Sigmoid colon (tissue), 7 donors: Measurements from ENCODE around the gene G6PC1. TPM values are rescaled to one million over a fixed set of nuclear protein-coding genes. Genes with fewer than 3 reads are reported as not detected.
"Not testable (repeated sequence)": the region's sequence is repeated elsewhere in the genome, so short reads cannot be mapped to it uniquely, and the experiment has no call there.

ENCODE experiments used
- DNase-seq: peaks from one replicate; pipeline ENCODE4 v3.0.0-alpha.2; 2019
- H3K27ac ChIP-seq, 4 donors: fragments of 200-600 bp; sonication (generic); one replicate each; pipeline ENCODE4 v1.5.1; 2016 to 2019; ENCODE audit warnings: mild to moderate bottlenecking in 1 of 4
- H3K27me3 ChIP-seq, 3 donors: fragments of 200-600 bp; sonication (generic); one replicate each; pipeline ENCODE4 v1.5.1; 2019; ENCODE audit warnings: mild to moderate bottlenecking in 1 of 3
- H3K36me3 ChIP-seq, 4 donors: fragments of 200-600 bp; sonication (generic); one replicate each; pipeline ENCODE4 v1.5.1; 2016 to 2019
- H3K4me1 ChIP-seq, 4 donors: fragments of 200-600 bp; sonication (generic); one replicate each; pipeline ENCODE4 v1.5.1; 2017 to 2019
- H3K4me3 ChIP-seq, 4 donors: fragments of 200-600 bp; sonication (generic); one replicate each; pipeline ENCODE4 v1.5.1; 2017 to 2019; ENCODE audit warnings: mild to moderate bottlenecking in 2 of 4, moderate library complexity in 1 of 4
- H3K9me3 ChIP-seq, 4 donors: fragments of 200-600 bp in 3 of 4; sonication (generic) in 3 of 4; one replicate each; pipeline versions ENCODE4 v1.5.1 to v1.6.1; 2013 to 2019
- EP300 ChIP-seq, 4 donors: sonication (generic); formaldehyde crosslinking; IDR thresholded peaks; one replicate each; pipeline ENCODE4 v1.6.1; 2017; ENCODE audit warnings: antibody characterized with exemption in 4 of 4
- POLR2A ChIP-seq, 2 donors: fragments of 450-650 bp; IDR thresholded peaks; one replicate each; pipeline ENCODE4 v1.6.1; 2016; ENCODE audit warnings: antibody characterized with exemption in 2 of 2, mild to moderate bottlenecking in 2 of 2, moderate library complexity in 2 of 2
- POLR2AphosphoS5 ChIP-seq, 4 donors: sonication (generic); formaldehyde crosslinking; IDR thresholded peaks; one replicate each; pipeline ENCODE4 v1.6.1; 2017; ENCODE audit warnings: antibody characterized with exemption in 4 of 4
- WGBS, 2 donors: extraction: QIAGEN DNeasy Blood & Tissue Kit; methylation state at CpG; one replicate each; pipeline ENCODE4 v1.1.7; 2013; 5-methylcytosine and 5-hydroxymethylcytosine counted together
- intact Hi-C: fragments of 100-400 bp; cut with DNase I; formaldehyde crosslinking; loops from one replicate; pipeline ENCODE4 v1.15.1; 2023
- polyA plus RNA-seq, 3 donors: library from polyadenylated mRNA; stranded (reverse); fragments of 200-250 nt; gene quantifications; one replicate each; pipeline ENCODE4 v1.2.3, GENCODE V29; 2013
- total RNA-seq, 4 donors: library from RNA; depleted of rRNA; stranded (reverse); fragments of >200 nt; gene quantifications; one replicate each; pipeline ENCODE4 v1.1.0, GENCODE V29; 2016
- TF ChIP-seq, protein P1 (sequence below), 4 experiments: fragments of 450-650 bp in 3 of 4; fragments of 200-600 bp in 1 of 4; IDR thresholded peaks; one replicate each; pipeline ENCODE4 v1.5.1; 2016 to 2019; ENCODE audit warnings: antibody characterized with exemption in 4 of 4, mild to moderate bottlenecking in 3 of 4, moderate library complexity in 2 of 4
- donor health status: healthy with polysubstance abuse.
- donor health status: Bipolar disorder and iron deficiency.
- donor health status: healthy.

G6PC1 gene
- total and polyA plus RNA-seq, 7 donors = 0.23 TPM; not detected in 6

DNA sequence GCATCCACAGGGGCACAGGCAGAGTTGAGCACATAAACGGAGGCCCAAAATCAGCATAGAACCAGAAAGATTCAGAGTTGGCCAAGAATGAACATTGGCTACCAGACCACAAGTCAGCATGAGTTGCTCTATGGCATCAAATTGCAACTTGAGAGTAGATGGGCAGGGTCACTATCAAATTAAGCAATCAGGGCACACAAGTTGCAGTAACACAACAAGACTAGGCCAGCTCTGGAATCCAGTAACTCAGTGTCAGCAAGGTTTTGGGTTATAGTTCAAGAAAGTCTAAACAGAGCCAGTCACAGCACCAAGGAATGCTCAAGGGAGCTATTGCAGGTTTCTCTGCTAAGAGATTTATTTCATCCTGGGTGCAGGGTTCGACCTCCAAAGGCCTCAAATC is 12.9 kb downstream of the G6PC1 start:
- intact Hi-C loops = no loop called here
- Histone ChIP-seq H3K27me3 (no peaks in the 10 kb centered on the region), H3K36me3 (no peaks in the 10 kb centered on the region), H3K9me3 (no peaks in the 10 kb centered on the region), H3K4me3 (no peak overlapping the region), H3K4me1 (no peaks in the 10 kb centered on the region), H3K27ac (no peak overlapping the region)
- TF ChIP-seq POLR2AphosphoS5 (IDR thresholded peaks at IDR 0.05) = no peak
- TF ChIP-seq EP300 (IDR thresholded peaks at IDR 0.05) = no peak
- no peak for TF ChIP-seq POLR2A (IDR thresholded peaks at IDR 0.05)
- TF ChIP-seq, protein P1, sequence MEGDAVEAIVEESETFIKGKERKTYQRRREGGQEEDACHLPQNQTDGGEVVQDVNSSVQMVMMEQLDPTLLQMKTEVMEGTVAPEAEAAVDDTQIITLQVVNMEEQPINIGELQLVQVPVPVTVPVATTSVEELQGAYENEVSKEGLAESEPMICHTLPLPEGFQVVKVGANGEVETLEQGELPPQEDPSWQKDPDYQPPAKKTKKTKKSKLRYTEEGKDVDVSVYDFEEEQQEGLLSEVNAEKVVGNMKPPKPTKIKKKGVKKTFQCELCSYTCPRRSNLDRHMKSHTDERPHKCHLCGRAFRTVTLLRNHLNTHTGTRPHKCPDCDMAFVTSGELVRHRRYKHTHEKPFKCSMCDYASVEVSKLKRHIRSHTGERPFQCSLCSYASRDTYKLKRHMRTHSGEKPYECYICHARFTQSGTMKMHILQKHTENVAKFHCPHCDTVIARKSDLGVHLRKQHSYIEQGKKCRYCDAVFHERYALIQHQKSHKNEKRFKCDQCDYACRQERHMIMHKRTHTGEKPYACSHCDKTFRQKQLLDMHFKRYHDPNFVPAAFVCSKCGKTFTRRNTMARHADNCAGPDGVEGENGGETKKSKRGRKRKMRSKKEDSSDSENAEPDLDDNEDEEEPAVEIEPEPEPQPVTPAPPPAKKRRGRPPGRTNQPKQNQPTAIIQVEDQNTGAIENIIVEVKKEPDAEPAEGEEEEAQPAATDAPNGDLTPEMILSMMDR (IDR thresholded peaks at IDR 0.05) = no peak
- WGBS, 2 donors = 26 to 65% methylated on average over 2 of the region's 2 CpGs
- no peak for DNase-seq

DNA sequence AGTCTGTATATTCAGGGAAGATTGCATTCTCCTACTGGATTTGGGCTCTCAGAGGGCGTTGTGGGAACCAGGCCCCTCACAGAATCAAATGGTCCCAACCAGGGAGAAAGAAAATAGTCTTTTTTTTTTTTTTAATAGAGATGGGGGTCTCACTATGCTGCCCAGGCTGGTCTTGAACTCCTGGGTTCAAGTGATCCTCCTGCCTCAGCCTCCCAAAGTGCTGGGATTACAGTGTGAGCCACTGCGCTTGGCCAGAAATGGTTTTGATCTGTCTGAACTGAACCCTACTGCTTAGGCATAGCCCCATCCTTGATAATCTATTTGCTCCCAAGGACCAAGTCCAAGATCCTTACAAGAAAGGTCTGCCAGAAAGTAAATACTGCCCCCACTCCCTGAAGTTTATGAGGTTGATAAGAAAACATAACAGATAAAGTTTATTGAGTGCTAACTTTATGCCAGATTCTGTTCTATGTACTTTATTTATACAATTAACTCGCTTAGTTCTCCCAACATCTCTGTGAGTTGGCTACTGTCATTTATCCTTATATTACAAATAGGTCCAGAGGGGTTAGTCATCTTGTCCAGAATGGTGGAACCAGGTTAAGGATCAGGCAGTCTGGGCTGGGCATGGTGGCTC is 13.5 kb downstream of the G6PC1 start:
- no peak for DNase-seq
- Histone ChIP-seq H3K27me3 (no peaks in the 10 kb centered on the region), H3K4me1 (no peaks in the 10 kb centered on the region), H3K9me3 (no peaks in the 10 kb centered on the region), H3K36me3 (no peaks in the 10 kb centered on the region), H3K27ac (no peak overlapping the region), H3K4me3 (no peak overlapping the region)
- TF ChIP-seq POLR2A (IDR thresholded peaks at IDR 0.05) = no peak
- TF ChIP-seq, protein P1 (IDR thresholded peaks at IDR 0.05) = no peak
- TF ChIP-seq EP300 (IDR thresholded peaks at IDR 0.05) = no peak
- no peak for TF ChIP-seq POLR2AphosphoS5 (IDR thresholded peaks at IDR 0.05)
- intact Hi-C loops = no loop called here
- WGBS, 2 donors = 19 to 68% methylated on average over 3 of the region's 3 CpGs

DNA sequence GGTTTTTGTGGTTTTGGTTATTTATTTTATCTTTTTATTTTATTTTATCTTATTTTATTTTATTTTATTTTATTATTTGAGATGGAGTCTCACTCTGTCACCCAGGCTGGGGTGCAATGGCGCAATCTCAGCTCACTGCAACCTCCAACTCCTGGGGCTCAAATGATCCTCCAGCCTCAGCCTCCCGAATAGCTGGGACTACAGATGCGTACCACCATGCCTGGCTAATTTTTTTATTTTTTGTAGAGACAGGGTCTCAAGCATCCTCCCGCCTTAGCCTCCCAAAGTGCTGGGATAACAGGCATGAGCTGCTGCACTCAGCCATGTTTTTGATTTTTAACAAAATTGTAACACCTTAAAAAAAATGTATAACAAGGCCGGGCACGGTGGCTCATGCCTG is 14.7 kb downstream of the G6PC1 start:
- WGBS, 2 donors = 84 to 94% methylated on average over 6 of the region's 6 CpGs
- H3K36me3 ChIP-seq, H3K27ac ChIP-seq, H3K4me1 ChIP-seq, H3K27me3 ChIP-seq, DNase-seq, H3K4me3 ChIP-seq, H3K9me3 ChIP-seq, intact Hi-C loops: not testable (repeated sequence)

DNA sequence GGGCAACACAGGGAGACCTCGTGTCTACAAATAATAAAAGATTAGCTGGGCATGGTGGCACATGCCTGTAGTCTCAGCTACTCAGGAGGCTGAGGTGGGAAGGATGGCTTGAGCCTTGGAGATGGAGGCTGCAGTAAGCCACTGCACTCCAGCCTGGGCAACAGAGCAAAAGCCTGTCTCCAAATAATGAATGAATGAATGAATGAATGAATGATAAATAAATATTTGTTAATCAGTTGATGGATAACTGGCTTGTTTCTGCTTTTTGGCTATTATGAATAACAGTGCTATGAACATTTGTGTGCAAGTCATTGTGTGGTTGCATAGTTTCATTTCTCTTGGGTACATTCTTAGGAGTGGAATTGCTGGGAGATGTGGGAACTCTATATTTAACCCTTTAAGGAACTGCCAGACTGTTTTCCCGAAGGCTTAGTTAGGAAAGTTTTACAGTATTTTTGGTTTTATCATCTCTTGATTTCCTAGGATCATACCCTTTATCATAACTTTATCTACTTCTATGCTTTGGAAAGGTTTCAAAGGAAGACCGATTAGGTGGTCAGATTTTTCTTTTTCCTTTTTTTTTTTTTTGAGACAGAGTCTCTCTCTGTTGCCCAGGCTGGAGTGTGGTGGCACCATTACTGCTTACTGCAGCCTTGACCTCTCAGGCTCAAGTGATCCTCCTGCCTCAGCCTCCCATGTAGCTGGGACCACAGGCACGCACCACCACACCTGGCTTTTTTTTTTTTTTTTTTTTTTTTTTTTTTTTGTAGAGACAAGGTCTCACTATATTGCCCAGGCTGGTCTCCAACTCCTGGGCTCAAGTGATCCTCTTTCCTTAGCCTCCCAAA is 16.0 kb downstream of the G6PC1 start:
- H3K27me3 ChIP-seq, H3K27ac ChIP-seq, intact Hi-C loops, H3K9me3 ChIP-seq, DNase-seq, H3K4me3 ChIP-seq, H3K36me3 ChIP-seq, H3K4me1 ChIP-seq: not testable (repeated sequence)
- 66 to 82% methylated on average over 4 of the region's 4 CpGs for WGBS, 2 donors

DNA sequence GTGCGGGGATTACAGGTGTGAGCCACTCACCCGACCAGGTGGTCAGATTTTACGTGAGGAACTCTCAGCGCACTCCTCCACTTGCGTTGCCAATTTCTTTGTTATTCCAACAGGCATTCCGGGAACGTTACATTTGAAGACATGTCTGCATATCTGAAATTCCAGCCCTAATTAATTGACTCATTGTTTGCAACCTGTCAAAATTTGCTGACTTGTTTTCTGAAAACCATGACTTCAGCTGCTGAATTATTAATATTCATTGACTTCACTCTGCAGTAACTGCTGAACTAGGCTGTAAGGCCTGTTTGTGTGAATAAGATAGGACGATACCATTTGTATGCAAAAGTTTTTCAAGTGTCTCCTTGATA is 16.6 kb downstream of the G6PC1 start:
- WGBS, 2 donors = 54 to 83% methylated on average over 8 of the region's 8 CpGs
- intact Hi-C loops = no loop called here
- no peaks in the 10 kb centered on the region for H3K27me3 ChIP-seq

More for the DNA sequence above, 16.6 kb downstream of the G6PC1 start:
- no peak overlapping the region for H3K27ac ChIP-seq
- no peak overlapping the region for H3K4me3 ChIP-seq
- H3K36me3 ChIP-seq = no peaks in the 10 kb centered on the region
- no peak for DNase-seq
- no peaks in the 10 kb centered on the region for H3K9me3 ChIP-seq
- peaks cover 0 to 8% (median under 1%) of the 10 kb centered on the region in 4 donors for H3K4me1 ChIP-seq
- TF ChIP-seq, protein P1 (IDR thresholded peaks at IDR 0.05) = no peak
- TF ChIP-seq POLR2AphosphoS5 (IDR thresholded peaks at IDR 0.05) (no peak), EP300 (IDR thresholded peaks at IDR 0.05) (no peak), POLR2A (IDR thresholded peaks at IDR 0.05) (no peak)
